Peyer's patch (tissue), 4 donors: ENCODE data around the gene DCAF11. TPM values are rescaled to one million over a fixed set of nuclear protein-coding genes. Genes with fewer than 3 reads are reported as not detected.

Experiments
- DNase-seq, 3 donors: peaks; one replicate each; pipeline ENCODE4 v3.0.0-alpha.2; 2017 to 2019
- H3K27ac ChIP-seq, 4 donors: fragments of 200-600 bp; sonication (generic); one replicate each; pipeline ENCODE4 v1.5.1; 2016 to 2019
- H3K27me3 ChIP-seq, 2 donors: fragments of 200-600 bp; sonication (generic); one replicate each; pipeline ENCODE4 v1.5.1; 2019
- H3K36me3 ChIP-seq, 3 donors: fragments of 200-600 bp; sonication (generic); one replicate each; pipeline ENCODE4 v1.5.1; 2016 to 2019
- H3K4me1 ChIP-seq, 4 donors: fragments of 200-600 bp; sonication (generic); one replicate each; pipeline ENCODE4 v1.5.1; 2016 to 2019
- H3K4me3 ChIP-seq, 4 donors: fragments of 200-600 bp; sonication (generic); 1 replicate in 3 of 4; 2 replicates in 1 of 4; pipeline ENCODE4 v1.5.1; 2016 to 2019; ENCODE audit warnings: mild to moderate bottlenecking in 1 of 4
- H3K9me3 ChIP-seq, 4 donors: fragments of 200-600 bp; sonication (generic); one replicate each; pipeline ENCODE4 v1.5.1; 2016 to 2019; ENCODE audit warnings: mild to moderate bottlenecking in 1 of 4
- CTCF ChIP-seq, 6 experiments: fragments of 450-650 bp in 4 of 6; fragments of 200-600 bp in 2 of 6; sonication (generic) in 1 of 6; IDR thresholded peaks; one replicate each; pipeline ENCODE4 v1.5.1; 2017 to 2019; ENCODE audit warnings: antibody characterized with exemption in 6 of 6, mild to moderate bottlenecking in 3 of 6, moderate library complexity in 1 of 6
- POLR2A ChIP-seq, 2 donors: fragments of 450-650 bp; IDR thresholded peaks; one replicate each; pipeline ENCODE4 v1.5.1; 2017; ENCODE audit warnings: antibody characterized with exemption in 2 of 2, mild to moderate bottlenecking in 2 of 2, moderate library complexity in 2 of 2
- total RNA-seq, 4 donors: library from RNA; depleted of rRNA; stranded (reverse); fragments of >200 nt; gene quantifications; one replicate each; pipeline ENCODE4 v1.1.0, GENCODE V29; 2016

DCAF11 gene
- total RNA-seq, 4 donors from 2014 or later: 113 to 214 (median 176) TPM

- Histone ChIP-seq H3K36me3 (no peaks in the 10 kb centered on the region), H3K9me3 (no peaks in the 10 kb centered on the region), H3K27ac (peak overlapping the region in 1 of 4 donors; percentile 64), H3K4me1 (peaks cover 0 to 14% (median 10%) of the 10 kb centered on the region in 4 donors), H3K27me3 (no peaks in the 10 kb centered on the region), H3K4me3 (no peak overlapping the region)
- peak in 2 of 3 donors; percentile 43 to 61 for DNase-seq
- no peak for TF ChIP-seq POLR2A (IDR thresholded peaks at IDR 0.05)
- TF ChIP-seq CTCF (IDR thresholded peaks at IDR 0.05): no peak
Observed at GRCh38 chr14:24132061-24132685, 17.6 kb downstream of the DCAF11 start.

GRCh38 chr14:24132976-24133375 is 18.4 kb downstream of the DCAF11 start:
- Histone ChIP-seq H3K4me1 (peaks cover 0 to 22% (median 11%) of the 10 kb centered on the region in 4 donors), H3K27me3 (no peaks in the 10 kb centered on the region), H3K4me3 (no peak overlapping the region), H3K27ac (peak overlapping the region in 1 of 4 donors; percentile 64), H3K36me3 (peaks cover 0 to 7% (median 0%) of the 10 kb centered on the region in 3 donors), H3K9me3 (no peaks in the 10 kb centered on the region)
- DNase-seq: no peak
- no peak for TF ChIP-seq CTCF (IDR thresholded peaks at IDR 0.05)
- TF ChIP-seq POLR2A (IDR thresholded peaks at IDR 0.05): no peak

GRCh38 chr14:24133735-24134134 is 19.2 kb downstream of the DCAF11 start:
- Histone ChIP-seq H3K4me3 (no peak overlapping the region), H3K4me1 (peaks cover 0 to 29% (median 11%) of the 10 kb centered on the region in 4 donors), H3K36me3 (peaks cover 0 to 15% (median 2%) of the 10 kb centered on the region in 3 donors), H3K27me3 (no peaks in the 10 kb centered on the region), H3K9me3 (no peaks in the 10 kb centered on the region), H3K27ac (no peak overlapping the region)
- no peak for DNase-seq
- no peak for TF ChIP-seq POLR2A (IDR thresholded peaks at IDR 0.05)
- no peak for TF ChIP-seq CTCF (IDR thresholded peaks at IDR 0.05)

GRCh38 chr14:24135584-24135833 is 20.9 kb downstream of the DCAF11 start:
- Histone ChIP-seq H3K27ac (peak overlapping the region; percentile 95 to 97 (median 96)), H3K4me3 (peak overlapping the region; percentile 93 to 99 (median 96)), H3K9me3 (no peaks in the 10 kb centered on the region), H3K4me1 (peaks cover 0 to 44% (median 15%) of the 10 kb centered on the region in 4 donors), H3K27me3 (no peaks in the 10 kb centered on the region), H3K36me3 (peaks cover 0 to 22% (median 3%) of the 10 kb centered on the region in 3 donors)
- no peak for DNase-seq
- TF ChIP-seq CTCF (IDR thresholded peaks at IDR 0.05): peak in 1 of 6 experiments; percentile 1
- TF ChIP-seq POLR2A (IDR thresholded peaks at IDR 0.05): no peak

GRCh38 chr14:24135834-24136683 is 21.5 kb downstream of the DCAF11 start, which contains the start of gene PSME1:
PSME1 (plus strand) TSS chr14:24136194; CDS start chr14:24136263, 69 bp downstream.
- Histone ChIP-seq H3K4me3 (peak within 1 kb of the TSS; percentile 93 to 99 (median 96)), H3K27ac (peak within 1 kb of the TSS; percentile 95 to 97 (median 96)), H3K27me3 (no peaks in the 10 kb centered on the region), H3K9me3 (no peaks in the 10 kb centered on the region), H3K36me3 (peaks cover 0 to 22% (median 3%) of the 10 kb centered on the region in 3 donors), H3K4me1 (peaks cover 0 to 44% (median 16%) of the 10 kb centered on the region in 4 donors)
- TF ChIP-seq POLR2A (IDR thresholded peaks at IDR 0.05): peak; percentile 58 to 80
- peak in 1 of 6 experiments; percentile 0 for TF ChIP-seq CTCF (IDR thresholded peaks at IDR 0.05)
- DNase-seq: peak; percentile 93 to 98 (median 98)
